Testis (tissue), 3 donors: ENCODE results near the gene EFCAB13. TPM values are rescaled to one million over a fixed set of nuclear protein-coding genes. Genes with fewer than 3 reads are reported as not detected.
"Not testable (repeated sequence)": the region's sequence is repeated elsewhere in the genome, so short reads cannot be mapped to it uniquely, and the experiment has no call there.

Experiments
- DNase-seq: peaks from one replicate; pipeline ENCODE4 v3.0.0-alpha.2; 2019
- H3K27ac ChIP-seq, 2 donors: fragments of 200-600 bp; sonication (generic); one replicate each; pipeline ENCODE4 v1.5.1; 2019
- H3K27me3 ChIP-seq: fragments of 200-600 bp; sonication (generic); one replicate; pipeline ENCODE4 v1.5.1; 2019
- H3K36me3 ChIP-seq: fragments of 200-600 bp; sonication (generic); one replicate; pipeline ENCODE4 v1.5.1; 2017; ENCODE audit warnings: low read depth; ENCODE audit errors: missing control alignments
- H3K4me1 ChIP-seq: fragments of 200-600 bp; sonication (generic); one replicate; pipeline ENCODE4 v1.5.1; 2019
- H3K4me3 ChIP-seq, 2 donors: fragments of 200-600 bp; sonication (generic); one replicate each; pipeline ENCODE4 v1.5.1; 2017 to 2019
- H3K9me3 ChIP-seq: fragments of 200-600 bp; sonication (generic); one replicate; pipeline ENCODE4 v1.5.1; 2017
- CTCF ChIP-seq, 3 experiments: fragments of 450-650 bp in 2 of 3; fragments of 200-600 bp in 1 of 3; sonication (generic) in 1 of 3; IDR thresholded peaks; one replicate each; pipeline ENCODE4 v1.5.1; 2016 to 2019; ENCODE audit warnings: antibody characterized with exemption in 3 of 3, mild to moderate bottlenecking in 2 of 3, moderate library complexity in 1 of 3
- POLR2A ChIP-seq: fragments of 450-650 bp; IDR thresholded peaks from one replicate; pipeline ENCODE4 v1.6.1; 2017; ENCODE audit warnings: antibody characterized with exemption, mild to moderate bottlenecking, moderate library complexity
- WGBS, 2 donors: methylation state at CpG; one replicate each; pipeline ENCODE4 v1.1.5; 2018; 5-methylcytosine and 5-hydroxymethylcytosine counted together
- intact Hi-C: fragments of 100-400 bp; cut with DNase I; formaldehyde crosslinking; loops from one replicate; pipeline ENCODE4 v1.15.1; 2023; ENCODE audit warnings: low total_unique reads
- polyA plus RNA-seq: library from polyadenylated mRNA; stranded (reverse); fragments of 350-450 nt; fragmentation: Illumina TruSeq; extraction: RNeasy Lipid Tissue Mini Kit (QIAGEN cat#74804); gene quantifications from one replicate; pipeline ENCODE4 v1.2.3, GENCODE V29; 2014; ENCODE audit warnings: low read depth, low replicate concordance; ENCODE audit not compliant: insufficient read depth
- total RNA-seq, 2 donors: library from RNA; depleted of rRNA; stranded (reverse); fragments of >200 nt; gene quantifications; one replicate each; pipeline ENCODE4 v1.2.3, GENCODE V29; 2016

Gene EFCAB13
- total and polyA plus RNA-seq, 3 donors from 2014 or later, result 22.9 to 37.7 (median 23.2) TPM

GRCh38 chr17:47367257-47367656, 43.5 kb downstream of the EFCAB13 start:
- H3K36me3 ChIP-seq, result no peaks in the 10 kb centered on the region
- TF ChIP-seq CTCF (IDR thresholded peaks at IDR 0.05) (no peak), POLR2A (no peak)
- no peaks in the 10 kb centered on the region for H3K9me3 ChIP-seq
- H3K4me1 ChIP-seq, result no peaks in the 10 kb centered on the region
- H3K27me3 ChIP-seq, result no peaks in the 10 kb centered on the region
- intact Hi-C loops, result no loop called here
- DNase-seq, result no peak
- 92 to 96% methylated on average over 9 to 10 of the region's 10 CpGs for WGBS, 2 donors
- H3K27ac ChIP-seq, result no peak overlapping the region
- no peak overlapping the region for H3K4me3 ChIP-seq

- TF ChIP-seq POLR2A (no peak), CTCF (IDR thresholded peaks at IDR 0.05) (no peak)
- no peak for DNase-seq
- 92 to 97% methylated on average over 3 of the region's 3 CpGs for WGBS, 2 donors
These were observed 44.5 kb downstream of the EFCAB13 start for GRCh38 chr17:47368262-47368661.

DNA sequence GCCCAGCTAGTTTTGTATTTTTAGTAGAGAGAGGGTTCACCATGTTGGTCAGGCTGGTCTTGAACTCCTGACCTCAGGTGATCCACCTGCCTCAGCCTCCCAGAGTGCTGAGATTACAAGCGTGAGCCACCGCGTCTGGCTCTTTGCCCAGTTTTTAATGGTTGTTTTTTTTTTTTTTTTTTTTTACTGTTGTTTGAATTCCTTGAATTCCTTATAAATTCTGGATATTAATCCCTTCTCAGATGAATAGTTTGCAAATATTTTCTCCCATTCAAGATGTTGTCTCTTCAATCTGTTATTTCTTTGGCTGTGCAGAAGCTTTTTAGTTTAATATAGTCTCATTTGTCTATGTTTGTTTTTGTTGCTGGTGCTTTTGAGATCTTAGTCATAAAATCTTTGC, 47.1 kb downstream of the EFCAB13 start:
- H3K4me1 ChIP-seq, H3K27me3 ChIP-seq, H3K4me3 ChIP-seq, H3K27ac ChIP-seq, H3K36me3 ChIP-seq, H3K9me3 ChIP-seq, DNase-seq, intact Hi-C loops: not testable (repeated sequence)
- 66 to 86% methylated on average over 3 of the region's 3 CpGs for WGBS, 2 donors

More at GRCh38 chr17:47368262-47368661, 44.5 kb downstream of the EFCAB13 start:
- Histone ChIP-seq H3K36me3 (no peaks in the 10 kb centered on the region), H3K27ac (no peak overlapping the region), H3K27me3 (no peaks in the 10 kb centered on the region), H3K9me3 (no peaks in the 10 kb centered on the region), H3K4me3 (no peak overlapping the region), H3K4me1 (no peaks in the 10 kb centered on the region)
- intact Hi-C loops, result no loop called here

DNA sequence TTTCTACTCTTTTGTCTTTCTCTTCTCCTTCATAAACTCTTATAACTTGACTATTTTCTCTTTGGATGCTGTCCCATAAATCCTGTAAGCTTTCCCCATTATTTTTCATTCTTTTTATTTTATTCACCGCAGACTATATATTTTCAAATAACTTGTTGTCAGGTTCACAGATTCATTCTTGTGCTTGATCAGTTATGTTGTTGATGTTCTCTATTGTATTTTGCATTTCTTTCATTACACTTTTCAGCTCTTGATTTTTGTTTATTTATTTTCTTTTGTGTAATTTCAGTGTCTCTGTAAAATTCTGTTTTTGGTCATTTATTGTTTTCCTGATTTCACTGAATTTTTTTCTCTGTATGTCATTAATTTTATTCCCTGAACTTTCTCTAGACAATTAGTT, 49.2 kb downstream of the EFCAB13 start:
- Histone ChIP-seq H3K9me3 (no peaks in the 10 kb centered on the region), H3K4me3 (no peak overlapping the region), H3K4me1 (no peaks in the 10 kb centered on the region), H3K36me3 (no peaks in the 10 kb centered on the region), H3K27ac (no peak overlapping the region), H3K27me3 (no peaks in the 10 kb centered on the region)
- no peak for DNase-seq
- 100% methylated on average over 1 of the region's 1 CpG for WGBS, 2 donors
- TF ChIP-seq CTCF (IDR thresholded peaks at IDR 0.05) (no peak), POLR2A (no peak)
- intact Hi-C loops, result no loop called here

- H3K27ac ChIP-seq, result no peak overlapping the region
- DNase-seq, result no peak
- no peak overlapping the region for H3K4me3 ChIP-seq
- TF ChIP-seq CTCF (IDR thresholded peaks at IDR 0.05), result no peak
- no peak for TF ChIP-seq POLR2A
- H3K9me3 ChIP-seq, result no peaks in the 10 kb centered on the region
- 89 to 93% methylated on average over 1 of the region's 1 CpG for WGBS, 2 donors
- no peaks in the 10 kb centered on the region for H3K36me3 ChIP-seq
- no peaks in the 10 kb centered on the region for H3K4me1 ChIP-seq
- intact Hi-C loops, result no loop called here
- no peaks in the 10 kb centered on the region for H3K27me3 ChIP-seq
These were observed 52.5 kb downstream of the EFCAB13 start for GRCh38 chr17:47376247-47376646.
